DOHH2 (cell line): ENCODE results near the gene VAV1.

ENCODE experiments used
- EZH2phosphoT487 ChIP-seq: fragments of 200-600 bp; sonication (generic); IDR thresholded peaks from 2 replicates; pipeline ENCODE4 v1.6.1; 2017; ENCODE audit warnings: borderline replicate concordance, mild to moderate bottlenecking, antibody characterized with exemption, low read length, moderate library complexity, mixed read lengths
- TF ChIP-seq, protein P1 (sequence below): fragments of 200-600 bp; sonication (generic); IDR thresholded peaks from one replicate; pipeline ENCODE4 v1.5.1; 2014; ENCODE audit warnings: antibody characterized with exemption, mild to moderate bottlenecking, low read depth, low read length; ENCODE audit not compliant: poor library complexity, severe bottlenecking

DNA sequence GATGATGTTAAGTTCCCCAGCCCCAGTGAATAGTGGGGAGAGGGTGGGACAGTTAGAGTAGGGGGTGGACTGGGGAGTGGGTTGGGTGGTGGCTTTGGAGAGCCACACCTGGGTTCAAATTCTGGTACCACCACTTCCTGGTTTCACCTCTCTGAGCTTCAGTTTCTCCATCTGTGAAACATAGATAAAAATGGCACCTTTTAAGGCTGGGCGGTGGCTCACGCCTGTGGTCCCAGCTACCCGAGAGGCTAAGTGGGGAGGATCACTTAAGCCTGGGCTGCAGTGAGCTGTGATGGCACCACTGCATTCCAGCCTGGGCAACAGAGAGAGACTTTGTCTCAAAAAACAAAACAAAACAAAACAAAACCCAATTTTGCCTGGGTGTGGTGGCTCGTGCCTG, 5.9 kb downstream of the VAV1 start:
- TF ChIP-seq EZH2phosphoT487 = no peak
- TF ChIP-seq, protein P1, sequence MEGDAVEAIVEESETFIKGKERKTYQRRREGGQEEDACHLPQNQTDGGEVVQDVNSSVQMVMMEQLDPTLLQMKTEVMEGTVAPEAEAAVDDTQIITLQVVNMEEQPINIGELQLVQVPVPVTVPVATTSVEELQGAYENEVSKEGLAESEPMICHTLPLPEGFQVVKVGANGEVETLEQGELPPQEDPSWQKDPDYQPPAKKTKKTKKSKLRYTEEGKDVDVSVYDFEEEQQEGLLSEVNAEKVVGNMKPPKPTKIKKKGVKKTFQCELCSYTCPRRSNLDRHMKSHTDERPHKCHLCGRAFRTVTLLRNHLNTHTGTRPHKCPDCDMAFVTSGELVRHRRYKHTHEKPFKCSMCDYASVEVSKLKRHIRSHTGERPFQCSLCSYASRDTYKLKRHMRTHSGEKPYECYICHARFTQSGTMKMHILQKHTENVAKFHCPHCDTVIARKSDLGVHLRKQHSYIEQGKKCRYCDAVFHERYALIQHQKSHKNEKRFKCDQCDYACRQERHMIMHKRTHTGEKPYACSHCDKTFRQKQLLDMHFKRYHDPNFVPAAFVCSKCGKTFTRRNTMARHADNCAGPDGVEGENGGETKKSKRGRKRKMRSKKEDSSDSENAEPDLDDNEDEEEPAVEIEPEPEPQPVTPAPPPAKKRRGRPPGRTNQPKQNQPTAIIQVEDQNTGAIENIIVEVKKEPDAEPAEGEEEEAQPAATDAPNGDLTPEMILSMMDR = no peak
